GM20431 (cell line): ENCODE data around the gene GRIP1.

Experiments used
- in situ Hi-C: fragments of 300-500 bp; cut with MseI, MboI; formaldehyde crosslinking; loops from one replicate; pipeline ENCODE4 v1.15.0; 2020; ENCODE audit warnings: low sequenced_read_pairs; ENCODE audit not compliant: unreplicated experiment

The GRIP1 gene

DNA sequence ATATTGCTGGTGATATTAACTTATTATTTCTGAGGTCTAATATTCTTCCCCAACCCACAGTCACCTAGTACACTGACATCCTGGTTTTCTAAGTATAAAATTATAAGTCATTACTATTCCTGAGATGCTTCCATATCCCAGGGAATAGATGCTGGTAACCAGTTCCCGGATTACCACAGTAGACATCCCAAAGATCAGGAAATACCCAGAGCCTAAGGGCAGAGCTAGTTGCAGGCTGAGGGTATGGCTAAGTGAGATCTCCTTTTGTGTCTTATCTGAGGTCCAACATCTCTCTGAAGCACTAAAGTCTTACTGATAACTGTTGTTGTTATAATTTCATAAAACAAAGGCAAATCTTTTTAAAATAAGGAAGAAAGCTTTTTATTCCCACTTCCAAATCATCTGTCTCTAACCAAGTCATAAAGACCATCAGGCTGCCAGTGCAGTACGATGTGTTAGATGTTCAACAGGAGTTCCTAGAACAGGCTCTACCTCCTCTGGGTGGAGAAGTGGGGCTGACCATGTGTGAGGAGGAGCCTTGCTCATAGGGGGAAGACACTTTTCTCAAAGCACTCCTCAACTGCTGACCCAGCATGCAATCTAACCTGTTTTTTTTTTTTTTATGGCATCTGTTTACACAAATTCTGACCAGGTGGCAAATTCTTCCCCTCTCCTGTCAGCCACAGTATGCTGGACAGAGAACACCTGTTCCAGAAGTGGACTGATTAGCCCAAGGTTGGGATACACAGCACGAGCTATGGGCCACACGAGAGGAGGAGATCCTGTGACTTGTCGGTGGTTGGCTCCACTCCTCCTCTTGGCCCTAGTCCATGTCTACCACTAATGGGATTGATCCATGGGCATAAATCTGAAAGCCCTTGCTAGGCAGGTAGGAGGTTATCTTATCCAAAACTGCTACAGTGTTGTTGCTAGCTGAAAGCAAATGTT, 16.1 kb upstream of the GRIP1 start:
- in situ Hi-C loops, result no loop called here

- in situ Hi-C loops, result no loop called here
Observed at GRCh38 chr12:66693901-66694513, 15.1 kb upstream of the GRIP1 start.

DNA sequence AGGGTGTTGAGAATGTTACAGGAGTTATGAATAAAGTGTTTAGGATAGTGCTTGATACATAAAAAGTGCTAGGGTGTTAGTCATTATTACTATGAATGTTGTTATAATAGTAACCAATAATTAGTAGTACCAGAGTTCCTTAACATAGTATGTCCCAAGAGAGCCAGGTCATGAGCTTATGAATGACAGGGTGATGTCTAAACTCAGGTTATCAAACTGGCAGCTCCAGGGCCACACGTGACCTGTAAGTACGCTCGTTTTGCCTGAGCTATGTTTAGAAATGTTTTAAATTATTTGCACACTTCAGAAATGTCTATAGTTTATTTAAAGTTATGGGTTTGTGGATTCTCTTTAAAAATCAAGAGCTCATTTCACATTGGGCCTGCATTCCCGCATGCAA, 14.1 kb upstream of the GRIP1 start:
- in situ Hi-C loops, result no loop called here

DNA sequence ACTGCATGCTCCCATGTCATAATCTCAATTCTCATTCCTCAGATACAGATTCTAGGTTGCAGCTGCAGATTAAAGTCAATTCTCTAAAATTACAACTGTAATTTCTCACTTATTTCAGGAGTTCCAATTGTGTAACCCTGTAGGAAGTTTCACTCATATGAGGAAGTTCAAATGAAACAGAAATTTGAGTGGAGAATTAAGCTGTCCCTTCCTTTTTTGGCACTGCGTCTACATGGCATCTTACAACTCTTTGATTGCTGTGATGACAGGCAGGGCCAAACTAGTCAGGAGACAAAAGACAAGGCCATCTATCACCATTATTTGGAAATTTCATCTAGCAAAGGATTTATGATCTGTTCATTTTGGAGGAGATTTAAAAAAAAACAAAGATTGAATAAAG, 13.3 kb upstream of the GRIP1 start:
- in situ Hi-C loops, result no loop called here

GRCh38 chr12:66688846-66689439, 10.1 kb upstream of the GRIP1 start:
- in situ Hi-C loops, result no loop called here

DNA sequence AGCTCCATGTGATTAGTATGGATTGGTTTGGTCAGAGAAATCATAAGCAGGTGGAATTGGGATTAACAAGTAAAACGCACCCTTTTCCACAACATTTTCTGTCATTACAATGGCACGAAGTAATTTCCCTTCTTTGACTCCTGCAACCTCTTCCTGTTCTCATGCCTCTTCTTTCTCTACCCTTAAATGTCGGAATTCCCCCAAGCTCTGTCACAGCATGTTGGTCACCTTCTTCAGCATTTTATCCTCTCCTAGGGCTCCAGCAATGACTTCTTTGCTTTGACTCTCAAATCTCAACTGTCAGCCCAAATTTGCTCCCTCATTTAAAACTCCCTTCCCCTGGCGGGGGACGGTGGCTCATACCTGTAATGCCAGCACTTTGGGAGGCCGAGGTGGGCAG, 5.3 kb upstream of the GRIP1 start:
- in situ Hi-C loops, result no loop called here

DNA sequence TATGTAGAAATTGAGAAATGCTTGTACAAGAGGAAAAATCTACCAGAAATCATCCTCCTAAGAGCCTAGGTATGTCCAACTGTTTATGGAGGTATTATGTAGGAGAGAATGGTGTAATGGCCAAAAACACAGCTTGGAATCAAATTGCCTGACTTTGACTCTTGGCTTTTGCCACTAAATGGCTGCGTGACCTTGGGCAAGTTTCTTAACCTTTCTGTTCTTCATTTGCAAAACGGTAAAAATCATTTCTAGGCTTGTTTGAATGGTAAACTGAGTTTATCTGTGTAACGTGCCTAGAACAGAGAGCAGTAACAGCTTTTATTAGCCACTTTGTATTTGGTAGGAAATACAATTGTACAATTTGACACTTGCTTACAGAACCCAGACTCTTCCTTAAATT, 4.9 kb upstream of the GRIP1 start:
- in situ Hi-C loops, result no loop called here

- in situ Hi-C loops, result no loop called here
Observed at GRCh38 chr12:66683073-66683472, 4.2 kb upstream of the GRIP1 start.

- in situ Hi-C loops, result no loop called here
Observed at GRCh38 chr12:66679461-66680084, 697 bp upstream of the GRIP1 start.

DNA sequence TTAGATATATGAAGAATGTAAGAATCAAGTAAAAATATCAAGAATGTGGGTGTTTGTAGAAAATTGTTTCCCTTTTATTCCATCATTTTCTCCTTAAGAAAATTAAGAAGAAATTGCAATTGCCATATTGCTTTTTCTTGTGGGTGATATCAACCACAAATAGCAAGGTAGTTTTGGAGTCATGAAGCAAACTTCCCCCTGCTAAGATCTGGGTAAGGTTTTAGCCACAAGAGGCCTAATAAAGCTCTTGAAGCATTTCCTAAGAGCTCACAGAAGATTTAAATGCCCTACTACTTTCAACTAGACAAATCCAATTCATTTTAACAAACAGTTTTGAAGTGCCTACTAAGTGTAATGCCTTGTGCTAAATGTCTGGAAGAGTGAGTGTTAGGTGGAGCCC, 2.6 kb downstream of the GRIP1 start:
- in situ Hi-C loops, result no loop called here

DNA sequence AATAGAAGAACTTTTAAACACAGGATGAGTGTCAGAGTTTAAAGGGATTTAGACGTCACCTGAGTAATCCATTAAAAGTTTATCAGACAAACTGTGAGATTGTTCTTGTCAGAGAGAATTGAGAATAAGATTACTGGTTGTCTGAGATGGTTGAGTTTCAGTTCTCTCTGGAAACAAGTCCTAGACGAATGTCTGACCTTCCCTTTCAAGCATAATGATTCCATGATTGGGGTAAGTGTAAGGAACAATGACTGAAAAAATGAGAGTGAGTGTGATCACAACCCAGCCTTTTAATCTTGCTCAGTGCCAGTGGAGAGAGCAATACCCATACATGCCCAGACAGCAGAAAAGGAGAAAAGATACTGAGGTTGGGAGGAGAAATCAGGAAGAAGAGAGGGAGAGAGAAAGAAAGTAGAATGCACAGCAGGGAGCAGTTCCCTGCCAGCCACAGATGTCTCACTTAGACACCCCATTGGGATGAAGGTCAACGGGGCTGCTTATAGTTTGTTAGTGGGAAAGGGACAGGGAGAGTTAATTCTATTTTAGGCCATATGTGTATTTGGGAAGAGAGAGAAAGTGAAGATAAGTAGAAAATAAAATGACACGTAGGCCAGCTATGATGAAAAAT, 4.3 kb downstream of the GRIP1 start:
- in situ Hi-C loops, result no loop called here

DNA sequence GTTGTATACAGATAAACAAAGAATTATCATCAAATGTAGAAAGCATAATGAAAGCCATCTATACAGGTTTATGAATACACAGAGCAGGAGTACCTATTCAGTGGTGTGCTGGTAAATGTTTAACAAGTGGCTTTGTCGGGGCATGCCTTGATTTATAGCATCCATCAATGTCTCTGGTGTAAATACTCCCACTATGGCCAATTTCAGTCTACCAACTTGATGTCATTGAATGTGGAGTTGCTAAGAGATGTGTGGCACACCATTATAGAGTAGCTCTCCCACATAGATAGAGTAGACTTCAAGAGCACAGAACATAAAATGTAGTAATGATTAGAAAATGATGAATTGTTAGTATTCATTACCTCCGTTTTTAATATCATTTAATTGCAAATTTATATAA, 9.3 kb downstream of the GRIP1 start:
- in situ Hi-C loops, result no loop called here

DNA sequence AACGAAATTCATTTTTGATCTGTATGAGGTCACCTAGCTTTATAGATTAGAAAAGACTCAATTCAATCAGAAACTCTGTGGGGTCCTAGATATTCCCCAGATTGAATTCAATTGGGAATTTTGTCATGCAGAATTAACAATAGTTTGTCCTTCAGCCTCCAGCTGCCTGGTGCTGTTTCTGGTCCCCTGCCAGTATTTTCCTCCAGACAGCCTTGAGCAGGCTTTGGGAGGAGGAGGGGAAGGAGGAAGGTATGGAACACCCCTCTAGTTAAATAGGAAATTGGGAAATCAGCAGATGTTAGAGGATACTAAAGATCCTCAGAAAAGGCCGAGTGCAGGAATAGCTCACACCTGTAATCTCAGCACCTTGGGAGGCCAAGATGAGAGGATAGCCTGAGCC, 10.6 kb downstream of the GRIP1 start:
- in situ Hi-C loops, result no loop called here

GRCh38 chr12:66667906-66668305, 11.0 kb downstream of the GRIP1 start:
- in situ Hi-C loops, result no loop called here

DNA sequence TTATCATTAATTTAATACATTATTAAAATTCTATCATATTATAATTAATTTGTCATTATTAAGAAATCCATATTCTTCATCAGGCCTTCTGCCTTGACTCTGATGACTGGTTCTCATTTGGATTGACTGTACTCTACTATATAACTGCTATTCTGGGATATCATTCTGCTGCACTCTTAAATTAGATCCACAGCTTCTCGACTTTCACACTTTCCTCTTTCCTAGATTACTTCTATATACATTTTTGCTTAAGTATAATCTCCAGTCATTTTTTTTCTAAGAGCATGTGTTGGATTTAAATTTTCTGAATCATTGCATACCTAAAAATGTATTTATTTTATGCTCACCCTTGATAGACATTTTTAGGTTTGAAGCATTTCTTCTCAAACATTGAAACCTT, 12.4 kb downstream of the GRIP1 start:
- in situ Hi-C loops, result no loop called here

DNA sequence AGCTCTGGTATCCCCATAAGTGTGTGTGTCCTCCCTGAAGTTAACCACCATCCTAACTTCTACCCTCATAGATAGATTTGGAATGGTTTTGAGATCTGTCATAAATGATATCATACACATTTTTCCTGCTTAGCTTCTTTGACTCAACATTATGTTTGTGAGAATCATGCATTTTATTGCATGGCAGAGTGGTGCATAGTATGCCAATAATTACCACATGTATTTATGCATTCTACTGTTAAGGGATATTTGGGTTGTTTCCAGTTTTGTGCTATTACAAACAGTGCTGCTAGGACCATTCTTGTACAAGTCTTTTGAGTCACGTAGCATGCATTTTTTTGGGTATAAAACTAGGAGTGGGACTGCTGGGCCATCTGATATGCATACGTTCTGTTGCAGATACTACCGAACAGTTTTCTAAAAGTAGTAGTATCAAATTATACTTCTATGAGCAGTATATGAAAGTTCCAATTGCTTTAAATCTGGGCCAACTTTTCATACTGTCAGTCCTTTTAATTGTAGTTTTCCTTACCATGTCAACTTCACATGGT, 13.4 kb downstream of the GRIP1 start:
- in situ Hi-C loops, result no loop called here

- in situ Hi-C loops, result no loop called here
Observed at GRCh38 chr12:66664076-66664475, 14.8 kb downstream of the GRIP1 start.

GRCh38 chr12:66663611-66664010, 15.3 kb downstream of the GRIP1 start:
- in situ Hi-C loops, result no loop called here

GRCh38 chr12:66662729-66663128, 16.1 kb downstream of the GRIP1 start:
- in situ Hi-C loops, result no loop called here

DNA sequence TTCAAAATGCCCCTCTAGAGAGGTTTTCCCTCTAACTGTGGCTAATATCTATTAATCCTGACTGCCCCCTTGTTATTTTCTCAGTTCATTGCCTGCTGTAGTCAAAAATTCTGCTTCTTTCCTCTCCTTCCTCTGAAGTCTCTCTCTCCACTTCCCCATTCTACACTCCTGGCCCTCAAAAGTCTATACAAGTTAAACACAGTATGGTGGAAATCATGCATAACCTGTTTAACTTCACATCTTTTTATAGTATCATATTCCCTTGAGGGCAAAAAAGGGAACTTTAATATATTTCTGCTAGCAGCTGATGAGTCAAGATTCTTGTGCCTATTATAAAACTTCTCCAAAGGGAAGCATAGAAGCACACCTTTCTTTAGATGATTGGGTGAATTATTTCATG, 16.7 kb downstream of the GRIP1 start:
- in situ Hi-C loops, result no loop called here
